H1 (cell line): Measurements from ENCODE around the gene RGS6. TPM values are rescaled to one million over a fixed set of nuclear protein-coding genes. Genes with fewer than 3 reads are reported as not detected.

Experiments
- SP2 ChIP-seq: IDR thresholded peaks from 2 replicates; pipeline ENCODE4 v1.6.1; 2012; ENCODE audit warnings: mild to moderate bottlenecking, low read length, inconsistent platforms
- polyA plus RNA-seq, 7 experiments: library from polyadenylated mRNA; depleted of rRNA in 3 of 7; stranded (reverse) in 5 of 7; unstranded in 2 of 7; fragments of >200 nt in 5 of 7; fragments of 200-250 nt in 2 of 7; gene quantifications; 1 replicate in 5 of 7; 2 replicates in 1 of 7; 4 replicates in 1 of 7; pipeline versions ENCODE4 v1.2.1 to v1.2.3, GENCODE V29; 2011 to 2013; ENCODE audit warnings: missing spikeins in 2 of 7, mixed read lengths in 2 of 7
- total RNA-seq: library from RNA; stranded (reverse); fragmentation: NEBNext Ultra II Directional; extraction: Animal tissue kit (Norgen Biotek cat#: 25700); gene quantifications from 2 replicates; pipeline ENCODE4 v1.2.1, GENCODE V29; 2021
- TF ChIP-seq, protein P1 (sequence below): fragments of 300-600 bp; sonication (generic); IDR thresholded peaks from 2 replicates; pipeline ENCODE4 v1.7.1; 2012; ENCODE audit warnings: low read length, moderate library complexity, mild to moderate bottlenecking, inconsistent platforms; ENCODE audit not compliant: insufficient replicate concordance

Gene RGS6
- total and polyA plus RNA-seq, 2 of the 8 experiments (the other 6 are each of a cell fraction or from before 2014, with no cell fraction given), result 0.26 to 1.1 TPM

GRCh38 chr14:72521968-72522741 lies 589.9 kb downstream of the RGS6 start (continued):
- TF ChIP-seq, protein P1, sequence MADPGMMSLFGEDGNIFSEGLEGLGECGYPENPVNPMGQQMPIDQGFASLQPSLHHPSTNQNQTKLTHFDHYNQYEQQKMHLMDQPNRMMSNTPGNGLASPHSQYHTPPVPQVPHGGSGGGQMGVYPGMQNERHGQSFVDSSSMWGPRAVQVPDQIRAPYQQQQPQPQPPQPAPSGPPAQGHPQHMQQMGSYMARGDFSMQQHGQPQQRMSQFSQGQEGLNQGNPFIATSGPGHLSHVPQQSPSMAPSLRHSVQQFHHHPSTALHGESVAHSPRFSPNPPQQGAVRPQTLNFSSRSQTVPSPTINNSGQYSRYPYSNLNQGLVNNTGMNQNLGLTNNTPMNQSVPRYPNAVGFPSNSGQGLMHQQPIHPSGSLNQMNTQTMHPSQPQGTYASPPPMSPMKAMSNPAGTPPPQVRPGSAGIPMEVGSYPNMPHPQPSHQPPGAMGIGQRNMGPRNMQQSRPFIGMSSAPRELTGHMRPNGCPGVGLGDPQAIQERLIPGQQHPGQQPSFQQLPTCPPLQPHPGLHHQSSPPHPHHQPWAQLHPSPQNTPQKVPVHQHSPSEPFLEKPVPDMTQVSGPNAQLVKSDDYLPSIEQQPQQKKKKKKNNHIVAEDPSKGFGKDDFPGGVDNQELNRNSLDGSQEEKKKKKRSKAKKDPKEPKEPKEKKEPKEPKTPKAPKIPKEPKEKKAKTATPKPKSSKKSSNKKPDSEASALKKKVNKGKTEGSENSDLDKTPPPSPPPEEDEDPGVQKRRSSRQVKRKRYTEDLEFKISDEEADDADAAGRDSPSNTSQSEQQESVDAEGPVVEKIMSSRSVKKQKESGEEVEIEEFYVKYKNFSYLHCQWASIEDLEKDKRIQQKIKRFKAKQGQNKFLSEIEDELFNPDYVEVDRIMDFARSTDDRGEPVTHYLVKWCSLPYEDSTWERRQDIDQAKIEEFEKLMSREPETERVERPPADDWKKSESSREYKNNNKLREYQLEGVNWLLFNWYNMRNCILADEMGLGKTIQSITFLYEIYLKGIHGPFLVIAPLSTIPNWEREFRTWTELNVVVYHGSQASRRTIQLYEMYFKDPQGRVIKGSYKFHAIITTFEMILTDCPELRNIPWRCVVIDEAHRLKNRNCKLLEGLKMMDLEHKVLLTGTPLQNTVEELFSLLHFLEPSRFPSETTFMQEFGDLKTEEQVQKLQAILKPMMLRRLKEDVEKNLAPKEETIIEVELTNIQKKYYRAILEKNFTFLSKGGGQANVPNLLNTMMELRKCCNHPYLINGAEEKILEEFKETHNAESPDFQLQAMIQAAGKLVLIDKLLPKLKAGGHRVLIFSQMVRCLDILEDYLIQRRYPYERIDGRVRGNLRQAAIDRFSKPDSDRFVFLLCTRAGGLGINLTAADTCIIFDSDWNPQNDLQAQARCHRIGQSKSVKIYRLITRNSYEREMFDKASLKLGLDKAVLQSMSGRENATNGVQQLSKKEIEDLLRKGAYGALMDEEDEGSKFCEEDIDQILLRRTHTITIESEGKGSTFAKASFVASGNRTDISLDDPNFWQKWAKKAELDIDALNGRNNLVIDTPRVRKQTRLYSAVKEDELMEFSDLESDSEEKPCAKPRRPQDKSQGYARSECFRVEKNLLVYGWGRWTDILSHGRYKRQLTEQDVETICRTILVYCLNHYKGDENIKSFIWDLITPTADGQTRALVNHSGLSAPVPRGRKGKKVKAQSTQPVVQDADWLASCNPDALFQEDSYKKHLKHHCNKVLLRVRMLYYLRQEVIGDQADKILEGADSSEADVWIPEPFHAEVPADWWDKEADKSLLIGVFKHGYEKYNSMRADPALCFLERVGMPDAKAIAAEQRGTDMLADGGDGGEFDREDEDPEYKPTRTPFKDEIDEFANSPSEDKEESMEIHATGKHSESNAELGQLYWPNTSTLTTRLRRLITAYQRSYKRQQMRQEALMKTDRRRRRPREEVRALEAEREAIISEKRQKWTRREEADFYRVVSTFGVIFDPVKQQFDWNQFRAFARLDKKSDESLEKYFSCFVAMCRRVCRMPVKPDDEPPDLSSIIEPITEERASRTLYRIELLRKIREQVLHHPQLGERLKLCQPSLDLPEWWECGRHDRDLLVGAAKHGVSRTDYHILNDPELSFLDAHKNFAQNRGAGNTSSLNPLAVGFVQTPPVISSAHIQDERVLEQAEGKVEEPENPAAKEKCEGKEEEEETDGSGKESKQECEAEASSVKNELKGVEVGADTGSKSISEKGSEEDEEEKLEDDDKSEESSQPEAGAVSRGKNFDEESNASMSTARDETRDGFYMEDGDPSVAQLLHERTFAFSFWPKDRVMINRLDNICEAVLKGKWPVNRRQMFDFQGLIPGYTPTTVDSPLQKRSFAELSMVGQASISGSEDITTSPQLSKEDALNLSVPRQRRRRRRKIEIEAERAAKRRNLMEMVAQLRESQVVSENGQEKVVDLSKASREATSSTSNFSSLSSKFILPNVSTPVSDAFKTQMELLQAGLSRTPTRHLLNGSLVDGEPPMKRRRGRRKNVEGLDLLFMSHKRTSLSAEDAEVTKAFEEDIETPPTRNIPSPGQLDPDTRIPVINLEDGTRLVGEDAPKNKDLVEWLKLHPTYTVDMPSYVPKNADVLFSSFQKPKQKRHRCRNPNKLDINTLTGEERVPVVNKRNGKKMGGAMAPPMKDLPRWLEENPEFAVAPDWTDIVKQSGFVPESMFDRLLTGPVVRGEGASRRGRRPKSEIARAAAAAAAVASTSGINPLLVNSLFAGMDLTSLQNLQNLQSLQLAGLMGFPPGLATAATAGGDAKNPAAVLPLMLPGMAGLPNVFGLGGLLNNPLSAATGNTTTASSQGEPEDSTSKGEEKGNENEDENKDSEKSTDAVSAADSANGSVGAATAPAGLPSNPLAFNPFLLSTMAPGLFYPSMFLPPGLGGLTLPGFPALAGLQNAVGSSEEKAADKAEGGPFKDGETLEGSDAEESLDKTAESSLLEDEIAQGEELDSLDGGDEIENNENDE, result no peak
- no peak for TF ChIP-seq SP2
